GM12878 (cell line): ENCODE results near the gene ZNF511. TPM values are rescaled to one million over a fixed set of nuclear protein-coding genes. Genes with fewer than 3 reads are reported as not detected.

Experiments
- ATAC-seq: fragments of 200-7000 bp; cut with Tn5 transposase; 3 replicates; pipeline ENCODE4 v1.9.1; 2020; ENCODE audit warnings: mild to moderate bottlenecking, moderate library complexity
- BruUV-seq: library from RNA; stranded (reverse); fragments of 400-500 nt; replicated peaks from 2 replicates; lab custom pipeline; 2021; lab: Mats Ljungman, UMichigan
- CTCF ChIA-PET: fragments of 300-600 bp; sonication (Branson Sonifier 250); formaldehyde crosslinking; extraction: SDS; loops from one replicate; lab custom pipeline; 2021; ENCODE audit warnings: inconsistent platforms; lab: Yijun Ruan, JAX
- POLR2A ChIA-PET: fragments of 350-600 bp; formaldehyde crosslinking; extraction: SDS; loops from one replicate; lab custom pipeline; 2021; ENCODE audit warnings: inconsistent platforms; lab: Charles Lee
- RAD21 ChIA-PET: fragments of 300-600 bp; sonication (Branson Sonifier 250); formaldehyde crosslinking; loops from one replicate; lab custom pipeline; 2023; ENCODE audit warnings: antibody characterized with exemption; ENCODE audit not compliant: unreplicated experiment; lab: Charles Lee
- SMC1A ChIA-PET: fragments of 300-600 bp; sonication (Branson Sonifier 250); formaldehyde crosslinking; loops from one replicate; lab custom pipeline; 2023; ENCODE audit not compliant: unreplicated experiment, uncharacterized antibody; lab: Charles Lee
- DNase-seq: peaks from one replicate; pipeline ENCODE4 v3.0.0-alpha.2; 2011; ENCODE audit warnings: low read depth, low spot score
- FAIRE-seq: peaks from 3 replicates; lab custom pipeline; 2011; peaks lifted over from hg19 to GRCh38; lab: Jason Lieb, UNC
- H2AFZ ChIP-seq: 2 replicates; pipeline ENCODE4 v1.6.0; 2011; ENCODE audit warnings: low read depth, low read length, control low read depth; ENCODE audit not compliant: control insufficient read depth
- H3K27ac ChIP-seq: 2 replicates; pipeline ENCODE4 v1.5.1; 2011; ENCODE audit warnings: control low read depth; ENCODE audit not compliant: control insufficient read depth, insufficient read depth
- H3K27me3 ChIP-seq, 2 experiments: replicated peaks in 1 of 2; 2 replicates each; pipeline versions ENCODE4 v1.6.0 to v1.6.1; 2011; ENCODE audit warnings: low read length in 1 of 2; ENCODE audit not compliant: control insufficient read depth in 2 of 2, insufficient read depth in 2 of 2
- H3K36me3 ChIP-seq, 2 experiments: 2 replicates each; pipeline ENCODE4 v1.5.1; 2011; ENCODE audit warnings: low read length in 1 of 2; ENCODE audit not compliant: control insufficient read depth in 2 of 2, insufficient read depth in 2 of 2
- H3K4me1 ChIP-seq: 2 replicates; pipeline ENCODE4 v1.6.1; 2011; ENCODE audit warnings: mild to moderate bottlenecking, low read length, moderate library complexity, mixed read lengths; ENCODE audit not compliant: control insufficient read depth, insufficient read depth
- H3K4me2 ChIP-seq: 2 replicates; pipeline ENCODE4 v1.6.0; 2011; ENCODE audit warnings: control low read depth; ENCODE audit not compliant: control insufficient read depth, insufficient read depth
- H3K4me3 ChIP-seq: fragments of 200-600 bp; sonication (generic); 2 replicates; pipeline ENCODE4 v1.5.1; 2016
- H3K79me2 ChIP-seq: 2 replicates; pipeline ENCODE4 v1.6.0; 2011; ENCODE audit warnings: low read length; ENCODE audit not compliant: control insufficient read depth, insufficient read depth
- H3K9ac ChIP-seq: 2 replicates; pipeline ENCODE4 v1.8.0; 2011; ENCODE audit warnings: low read length, control low read depth, mixed read lengths; ENCODE audit not compliant: control insufficient read depth, insufficient read depth
- H3K9me3 ChIP-seq: replicated peaks from 3 replicates; pipeline ENCODE4 v1.5.1; 2011; ENCODE audit warnings: mild to moderate bottlenecking, low read length; ENCODE audit not compliant: control insufficient read depth, insufficient read depth
- H4K20me1 ChIP-seq: 2 replicates; pipeline ENCODE4 v1.6.0; 2011; ENCODE audit not compliant: control insufficient read depth, insufficient read depth
- CREB1 ChIP-seq: IDR thresholded peaks from 2 replicates; pipeline ENCODE4 v1.6.1; 2012; ENCODE audit warnings: low read depth, mild to moderate bottlenecking, inconsistent platforms
- CTCF ChIP-seq, 3 experiments: IDR thresholded peaks in 2 of 3; conservative IDR thresholded peaks in 1 of 3; 2 replicates each; pipeline ENCODE4 v1.5.1; 2011; ENCODE audit warnings: low read depth in 3 of 3, low read length in 3 of 3, mild to moderate bottlenecking in 3 of 3, control low read depth in 2 of 3, moderate library complexity in 2 of 3, inconsistent platforms in 1 of 3, mixed read lengths in 1 of 3; ENCODE audit not compliant: control insufficient read depth in 2 of 3, insufficient read depth in 1 of 3; ENCODE audit errors: extremely low read depth in 1 of 3
- JUND ChIP-seq: IDR thresholded peaks from 2 replicates; pipeline ENCODE4 v1.6.1; 2012; ENCODE audit warnings: low read depth, mild to moderate bottlenecking, low read length, improper control_type of control experiment, moderate library complexity
- MEF2B ChIP-seq: fragments of 450-650 bp; IDR thresholded peaks from 2 replicates; pipeline ENCODE4 v1.6.1; 2018; ENCODE audit warnings: mild to moderate bottlenecking, moderate library complexity; ENCODE audit not compliant: partially characterized antibody, poor library complexity, severe bottlenecking
- MLLT1 ChIP-seq: fragments of 450-650 bp; IDR thresholded peaks from 2 replicates; pipeline ENCODE4 v1.6.1; 2016; ENCODE audit warnings: mild to moderate bottlenecking
- MTA2 ChIP-seq: fragments of 450-650 bp; IDR thresholded peaks from 2 replicates; pipeline ENCODE4 v1.6.1; 2016; ENCODE audit warnings: low read depth, mild to moderate bottlenecking, moderate library complexity
- MXI1 ChIP-seq: fragments of 150-350 bp; IDR thresholded peaks from 2 replicates; pipeline ENCODE4 v1.6.1; 2011; ENCODE audit warnings: low read depth, mild to moderate bottlenecking, inconsistent platforms, low read length, improper control_type of control experiment
- POLR2A ChIP-seq: IDR thresholded peaks from 2 replicates; pipeline ENCODE4 v1.6.1; 2011; ENCODE audit warnings: low read depth, mild to moderate bottlenecking, low read length
- RAD21 ChIP-seq: IDR thresholded peaks from 2 replicates; pipeline ENCODE4 v1.6.1; 2011; ENCODE audit warnings: mild to moderate bottlenecking, low read depth, low read length, moderate library complexity; ENCODE audit not compliant: insufficient read depth
- SIN3A ChIP-seq: IDR thresholded peaks from 2 replicates; pipeline ENCODE4 v1.6.1; 2012; ENCODE audit warnings: low read depth, low read length, improper control_type of control experiment
- SMARCA5 ChIP-seq: fragments of 450-650 bp; IDR thresholded peaks from 2 replicates; pipeline ENCODE4 v1.6.1; 2017; ENCODE audit warnings: mild to moderate bottlenecking
- SMC3 ChIP-seq: IDR thresholded peaks from 2 replicates; pipeline ENCODE4 v1.6.1; 2011; ENCODE audit warnings: low read length, improper control_type of control experiment, borderline replicate concordance
- YY1 ChIP-seq: IDR thresholded peaks from 2 replicates; pipeline ENCODE4 v1.6.1; 2011; ENCODE audit warnings: low read depth, mild to moderate bottlenecking, low read length
- ZNF687 ChIP-seq: fragments of 450-650 bp; IDR thresholded peaks from 2 replicates; pipeline ENCODE4 v1.6.1; 2017; ENCODE audit warnings: mild to moderate bottlenecking, moderate library complexity
- ZSCAN29 ChIP-seq: fragments of 450-650 bp; IDR thresholded peaks from 2 replicates; pipeline ENCODE4 v1.6.1; 2017; ENCODE audit warnings: mild to moderate bottlenecking, moderate library complexity
- WGBS: methylation state at CpG from one replicate; pipeline ENCODE4 v1.1.6; 2016; ENCODE audit warnings: low lambda C conversion rate; ENCODE audit not compliant: insufficient replicate concordance, insufficient coverage; ENCODE audit errors: missing lambda C conversion rate; 5-methylcytosine and 5-hydroxymethylcytosine counted together
- in situ Hi-C: fragments of 300-500 bp; cut with MboI; formaldehyde crosslinking; loops from 9 replicates; pipeline ENCODE4 v1.14.3; 2018; ENCODE audit warnings: mixed read lengths
- intact Hi-C: fragments of 100-400 bp; cut with micrococcal nuclease; formaldehyde crosslinking; loops from one replicate; pipeline ENCODE4 v1.14.2; 2022; ENCODE audit not compliant: unreplicated experiment
- polyA plus RNA-seq, 11 experiments: library from polyadenylated mRNA; depleted of rRNA in 4 of 11; unstranded in 6 of 11; stranded (reverse) in 5 of 11; fragments of >200 nt; fragmentation: Nextera tagmentation in 4 of 11; fragmentation: Illumina TruSeq in 1 of 11; extraction: Ambion mirVana in 4 of 11; extraction: Trizol in 1 of 11; gene quantifications; 1 replicate in 1 of 11; 2 replicates in 10 of 11; pipeline versions ENCODE4 v1.2.1 to v1.2.3, GENCODE V29; 2011 to 2016; ENCODE audit warnings: inconsistent platforms in 2 of 11, missing spikeins in 2 of 11, low read depth in 1 of 11
- total RNA-seq, 4 experiments: library from RNA; depleted of rRNA in 3 of 4; stranded (reverse); fragments of >200 nt in 3 of 4; fragmentation: Illumina TruSeq in 1 of 4; extraction: Trizol in 1 of 4; gene quantifications; 2 replicates each; pipeline versions ENCODE4 v1.2.1 to v1.2.3, GENCODE V29; 2013 to 2021

ZNF511 gene
- total and polyA plus RNA-seq, 10 of the 15 experiments (the other 5 are each of a cell fraction or from before 2014, with no cell fraction given) = 0.58 to 110 (median 32.0) TPM

GRCh38 chr10:133307776-133308420 is 816 bp upstream of the ZNF511 start:
- Histone ChIP-seq H2AFZ (no peak overlapping the region), H3K79me2 (peaks cover 38% of the 10 kb centered on the region), H3K27me3 (no peaks in the 10 kb centered on the region), H3K4me1 (peaks cover 19% of the 10 kb centered on the region), H3K27ac (peak overlapping the region; percentile 95), H4K20me1 (no peaks in the 10 kb centered on the region; the same call in 1 of the 2 replicates), H3K9me3 (no peaks in the 10 kb centered on the region), H3K4me2 (peak overlapping the region; percentile 97), H3K4me3 (peak overlapping the region; percentile 95), H3K9ac (peak overlapping the region; percentile 94), H3K36me3 (peaks cover 0 to 6% of the 10 kb centered on the region in 2 experiments; a peak in 3 of 4 replicates)
- no TSS peak for BruUV-seq
- ChIA-PET POLR2A (interaction anchor here (0.9 kb wide), 1 partner anchor 29 kb away, joined by 3 read pairs; no protein-coding TSS in a partner anchor), CTCF (interaction anchor here (0.8 to 2.9 kb wide), 11 partner anchors 9 to 345 kb away, joined by 3 to 15 read pairs (median 4); partner anchors contain the start of gene ADAM8), SMC1A (interaction anchor here (0.7 to 1.7 kb wide), 4 partner anchors 29 to 164 kb away, joined by 3 to 7 read pairs (median 4); no protein-coding TSS in a partner anchor), RAD21 (interaction anchor here (0.7 to 1.3 kb wide), 3 partner anchors 21 to 80 kb away, joined by 3 to 4 read pairs (median 3); no protein-coding TSS in a partner anchor)
- intact Hi-C loops = loop anchor here (2.0 to 5.0 kb wide), 2 partner anchors 33 to 84 kb away; partner anchors contain the start of gene MTG1
- ATAC-seq = peak; percentile 74
- WGBS = 4% methylated on average over 25 of the region's 25 CpGs
- FAIRE-seq = peak; percentile 95
- peak; percentile 51 for DNase-seq
- in situ Hi-C loops = loop anchor here (5.0 kb wide), 1 partner anchor 166 kb away; no protein-coding TSS in a partner anchor
- TF ChIP-seq MTA2 = 0 out of 2 replicates have a peak, but pooled peaks have one; percentile 12
- no peak for TF ChIP-seq MEF2B
- peak; percentile 44; the same call in 1 of the 2 replicates for TF ChIP-seq RAD21
- TF ChIP-seq SMARCA5 = peak; percentile 85
- TF ChIP-seq ZSCAN29 = peak; percentile 50; the same call in 1 of the 2 replicates
- TF ChIP-seq SIN3A = peak; percentile 35; the same call in 1 of the 2 replicates
- 0 out of 2 replicates have a peak, but pooled peaks have one; percentile 26 for TF ChIP-seq CREB1
- 0 out of 2 replicates have a peak, but pooled peaks have one; percentile 20 for TF ChIP-seq ZNF687
- no peak for TF ChIP-seq MLLT1
- peak; percentile 83 to 91 (median 90) for TF ChIP-seq CTCF (IDR thresholded peaks at IDR 0.05 in 2 of 3, conservative IDR thresholded peaks at IDR 0.05 in 1 of 3; ENCODE audit: control insufficient read depth in 2 of 3, extremely low read depth in 1 of 3, insufficient read depth in 1 of 3, low read depth in 3 of 3, low read length in 3 of 3)
- 0 out of 2 replicates have a peak, but pooled peaks have one; percentile 20 for TF ChIP-seq YY1
- TF ChIP-seq SMC3 = peak; percentile 42; the same call in 1 of the 2 replicates
- no peak for TF ChIP-seq POLR2A
- peak; percentile 54 for TF ChIP-seq MXI1
- 0 out of 2 replicates have a peak, but pooled peaks have one; percentile 7 for TF ChIP-seq JUND
